Hepatocyte (in vitro differentiated cells): ENCODE results near the gene MROH2B. TPM values are rescaled to one million over a fixed set of nuclear protein-coding genes. Genes with fewer than 3 reads are reported as not detected.

Experiments used
- DNase-seq: peaks from one replicate; pipeline ENCODE4 v3.0.0-alpha.2; 2016; ENCODE audit warnings: low spot score
- H2AFZ ChIP-seq: fragments of 200-600 bp; sonication (generic); 2 replicates; pipeline ENCODE4 v1.6.0; 2016; ENCODE audit warnings: antibody characterized with exemption, mild to moderate bottlenecking
- H3K27ac ChIP-seq: fragments of 200-600 bp; sonication (generic); 2 replicates; pipeline ENCODE4 v1.5.1; 2016; ENCODE audit warnings: mild to moderate bottlenecking
- H3K27me3 ChIP-seq: fragments of 200-600 bp; sonication (generic); 2 replicates; pipeline ENCODE4 v1.6.1; 2016
- H3K36me3 ChIP-seq: fragments of 200-600 bp; sonication (generic); replicated peaks from 2 replicates; pipeline ENCODE4 v1.5.1; 2016; ENCODE audit warnings: low read depth; ENCODE audit not compliant: insufficient read depth
- H3K4me1 ChIP-seq: fragments of 200-600 bp; sonication (generic); 2 replicates; pipeline ENCODE4 v1.5.1; 2016; ENCODE audit warnings: mild to moderate bottlenecking, moderate library complexity; ENCODE audit not compliant: insufficient read depth
- H3K4me2 ChIP-seq: fragments of 200-600 bp; sonication (generic); 2 replicates; pipeline ENCODE4 v1.6.0; 2016
- H3K4me3 ChIP-seq: fragments of 200-600 bp; sonication (generic); 2 replicates; pipeline ENCODE4 v1.5.1; 2016; ENCODE audit warnings: mild to moderate bottlenecking
- H3K79me2 ChIP-seq: fragments of 200-600 bp; sonication (generic); 2 replicates; pipeline ENCODE4 v1.6.0; 2017; ENCODE audit warnings: mild to moderate bottlenecking
- H3K9me2 ChIP-seq: fragments of 200-600 bp; sonication (generic); replicated peaks from 2 replicates; pipeline ENCODE4 v1.6.0; 2017; ENCODE audit warnings: mild to moderate bottlenecking; ENCODE audit not compliant: insufficient read depth
- H3K9me3 ChIP-seq: fragments of 200-600 bp; sonication (generic); 2 replicates; pipeline ENCODE4 v1.5.1; 2016; ENCODE audit warnings: low read depth, mild to moderate bottlenecking
- H4K20me1 ChIP-seq: fragments of 200-600 bp; sonication (generic); 2 replicates; pipeline ENCODE4 v1.6.0; 2016; ENCODE audit warnings: mild to moderate bottlenecking; ENCODE audit not compliant: insufficient read depth, poor library complexity, severe bottlenecking
- EZH2 ChIP-seq: fragments of 200-600 bp; sonication (generic); IDR thresholded peaks from 2 replicates; pipeline ENCODE4 v1.6.1; 2016; ENCODE audit warnings: antibody characterized with exemption, mild to moderate bottlenecking, borderline replicate concordance
- EZH2phosphoT487 ChIP-seq: fragments of 200-600 bp; sonication (generic); IDR thresholded peaks from one replicate; pipeline ENCODE4 v1.6.1; 2018; ENCODE audit warnings: antibody characterized with exemption, mild to moderate bottlenecking, low read depth, moderate library complexity; ENCODE audit not compliant: unreplicated experiment, severe bottlenecking
- WGBS: methylation state at CpG from one replicate; pipeline ENCODE4 v1.1.6; 2016; ENCODE audit warnings: low lambda C conversion rate; ENCODE audit errors: missing lambda C conversion rate; 5-methylcytosine and 5-hydroxymethylcytosine counted together
- polyA plus RNA-seq: library from polyadenylated mRNA; unstranded; fragments of >200 nt; fragmentation: Nextera tagmentation; extraction: Ambion mirVana; gene quantifications from 2 replicates; pipeline ENCODE4 v1.2.1, GENCODE V29; 2016
- total RNA-seq: library from RNA; depleted of rRNA; stranded (reverse); fragments of >200 nt; gene quantifications from 2 replicates; pipeline ENCODE4 v1.2.3, GENCODE V29; 2014
- TF ChIP-seq, protein P1 (sequence below): fragments of 200-600 bp; sonication (generic); IDR thresholded peaks from 2 replicates; pipeline ENCODE4 v1.5.1; 2016; ENCODE audit warnings: antibody characterized with exemption, mild to moderate bottlenecking; ENCODE audit not compliant: poor library complexity

The MROH2B gene
- total and polyA plus RNA-seq, 2 experiments from 2014 or later, result not detected

DNA sequence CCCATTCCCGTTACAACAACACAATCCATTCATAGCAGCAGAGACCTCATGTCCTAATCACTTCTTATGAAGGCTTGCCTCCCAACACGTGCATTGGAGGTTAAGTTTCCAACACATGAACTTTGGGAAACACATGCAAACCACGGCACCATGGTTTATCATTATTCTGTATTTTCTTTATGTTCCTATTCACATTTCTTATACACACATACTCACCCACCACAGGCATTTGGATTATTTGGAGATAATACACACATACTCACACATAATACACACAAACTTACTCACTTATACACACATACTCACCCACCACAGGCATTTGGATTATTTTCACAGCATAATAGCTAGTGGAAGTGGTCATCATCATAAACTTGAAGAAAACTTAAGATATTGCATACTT is 86.3 kb downstream of the MROH2B start:
- H2AFZ ChIP-seq, result no peak overlapping the region
- no peak overlapping the region for H3K4me3 ChIP-seq
- H3K79me2 ChIP-seq, result no peaks in the 10 kb centered on the region
- H4K20me1 ChIP-seq, result no peaks in the 10 kb centered on the region
- H3K9me3 ChIP-seq, result no peaks in the 10 kb centered on the region
- no peak overlapping the region for H3K27ac ChIP-seq
- no peak for DNase-seq
- H3K27me3 ChIP-seq, result no peaks in the 10 kb centered on the region
- H3K9me2 ChIP-seq, result no peaks in the 10 kb centered on the region
- TF ChIP-seq EZH2phosphoT487 (no peak), EZH2 (no peak)
- TF ChIP-seq, protein P1, sequence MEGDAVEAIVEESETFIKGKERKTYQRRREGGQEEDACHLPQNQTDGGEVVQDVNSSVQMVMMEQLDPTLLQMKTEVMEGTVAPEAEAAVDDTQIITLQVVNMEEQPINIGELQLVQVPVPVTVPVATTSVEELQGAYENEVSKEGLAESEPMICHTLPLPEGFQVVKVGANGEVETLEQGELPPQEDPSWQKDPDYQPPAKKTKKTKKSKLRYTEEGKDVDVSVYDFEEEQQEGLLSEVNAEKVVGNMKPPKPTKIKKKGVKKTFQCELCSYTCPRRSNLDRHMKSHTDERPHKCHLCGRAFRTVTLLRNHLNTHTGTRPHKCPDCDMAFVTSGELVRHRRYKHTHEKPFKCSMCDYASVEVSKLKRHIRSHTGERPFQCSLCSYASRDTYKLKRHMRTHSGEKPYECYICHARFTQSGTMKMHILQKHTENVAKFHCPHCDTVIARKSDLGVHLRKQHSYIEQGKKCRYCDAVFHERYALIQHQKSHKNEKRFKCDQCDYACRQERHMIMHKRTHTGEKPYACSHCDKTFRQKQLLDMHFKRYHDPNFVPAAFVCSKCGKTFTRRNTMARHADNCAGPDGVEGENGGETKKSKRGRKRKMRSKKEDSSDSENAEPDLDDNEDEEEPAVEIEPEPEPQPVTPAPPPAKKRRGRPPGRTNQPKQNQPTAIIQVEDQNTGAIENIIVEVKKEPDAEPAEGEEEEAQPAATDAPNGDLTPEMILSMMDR, result no peak
- WGBS, result 87% methylated on average over 3 of the region's 3 CpGs
- H3K4me1 ChIP-seq, result no peaks in the 10 kb centered on the region
- H3K4me2 ChIP-seq, result no peak overlapping the region
- no peaks in the 10 kb centered on the region for H3K36me3 ChIP-seq

DNA sequence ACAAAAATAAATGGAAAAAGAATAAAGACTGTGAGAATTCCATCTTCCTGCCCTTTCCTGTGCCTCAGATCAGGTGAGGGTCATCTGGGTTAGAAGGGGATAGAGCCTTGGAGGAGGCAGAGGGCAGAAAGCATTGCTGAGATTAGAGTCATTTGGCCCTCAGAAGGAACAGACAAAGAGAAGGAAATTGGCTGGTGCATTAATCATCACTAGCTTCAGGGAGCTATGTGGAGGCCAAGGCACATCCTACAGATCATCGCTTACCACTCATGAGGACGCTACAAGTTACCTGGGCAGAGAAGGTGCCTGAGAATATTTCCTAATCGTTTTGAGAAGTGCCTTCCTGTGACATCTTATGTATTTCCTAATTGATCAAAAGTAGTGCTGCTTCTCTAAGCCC is 87.4 kb downstream of the MROH2B start:
- Histone ChIP-seq H3K36me3 (no peaks in the 10 kb centered on the region), H3K27ac (no peak overlapping the region), H4K20me1 (no peaks in the 10 kb centered on the region), H3K9me3 (no peaks in the 10 kb centered on the region), H2AFZ (no peak overlapping the region), H3K27me3 (no peaks in the 10 kb centered on the region), H3K4me3 (no peak overlapping the region), H3K4me2 (no peak overlapping the region), H3K4me1 (no peaks in the 10 kb centered on the region), H3K79me2 (no peaks in the 10 kb centered on the region), H3K9me2 (no peaks in the 10 kb centered on the region)
- WGBS, result 85% methylated on average over 3 of the region's 3 CpGs
- TF ChIP-seq, protein P1, result no peak
- TF ChIP-seq EZH2 (no peak), EZH2phosphoT487 (no peak)
- DNase-seq, result no peak

DNA sequence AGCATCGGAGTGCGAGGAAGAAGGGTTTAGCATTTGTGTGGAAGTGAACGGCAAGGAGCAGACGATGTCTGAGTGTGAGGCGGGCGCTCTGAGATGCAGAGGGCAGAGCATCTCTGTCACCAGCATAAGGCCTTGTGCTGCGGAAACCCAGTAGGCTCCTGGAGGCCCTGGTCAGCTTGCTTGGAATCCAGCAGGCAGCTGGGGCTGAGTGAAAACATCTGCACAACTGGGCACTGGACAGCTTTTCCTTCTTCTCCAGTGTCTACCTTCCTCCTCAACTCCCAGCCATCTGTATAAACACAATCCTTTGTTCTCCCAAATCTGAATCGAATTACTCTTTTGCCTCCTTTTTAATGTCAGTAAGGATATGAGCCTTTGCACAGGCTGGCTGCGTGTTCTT is 89.7 kb downstream of the MROH2B start:
- no peak for TF ChIP-seq EZH2
- TF ChIP-seq EZH2phosphoT487, result no peak
- TF ChIP-seq, protein P1, result no peak
- H3K27ac ChIP-seq, result no peak overlapping the region
- H3K36me3 ChIP-seq, result no peaks in the 10 kb centered on the region
- 88% methylated on average over 9 of the region's 9 CpGs for WGBS
- no peak for DNase-seq
- H3K79me2 ChIP-seq, result no peaks in the 10 kb centered on the region
- H3K4me3 ChIP-seq, result no peak overlapping the region
- no peaks in the 10 kb centered on the region for H3K27me3 ChIP-seq
- no peaks in the 10 kb centered on the region for H4K20me1 ChIP-seq
- no peak overlapping the region for H3K4me2 ChIP-seq
- H3K4me1 ChIP-seq, result no peaks in the 10 kb centered on the region
- H2AFZ ChIP-seq, result no peak overlapping the region
- no peaks in the 10 kb centered on the region for H3K9me3 ChIP-seq
- no peaks in the 10 kb centered on the region for H3K9me2 ChIP-seq

- Histone ChIP-seq H3K27ac (no peak overlapping the region), H3K4me1 (no peaks in the 10 kb centered on the region), H3K4me3 (no peak overlapping the region), H3K9me3 (no peaks in the 10 kb centered on the region), H3K4me2 (no peak overlapping the region), H4K20me1 (no peaks in the 10 kb centered on the region), H3K9me2 (no peaks in the 10 kb centered on the region), H3K79me2 (no peaks in the 10 kb centered on the region), H3K36me3 (no peaks in the 10 kb centered on the region), H2AFZ (no peak overlapping the region), H3K27me3 (no peaks in the 10 kb centered on the region)
- no peak for TF ChIP-seq EZH2phosphoT487
- TF ChIP-seq EZH2, result no peak
- TF ChIP-seq, protein P1, result no peak
- no peak for DNase-seq
- WGBS, result 31% methylated on average over 3 of the region's 3 CpGs
Observed at GRCh38 chr5:40976836-40977235, 94.3 kb downstream of the MROH2B start.
